Type B pancreatic cell (in vitro differentiated cells): Measurements from ENCODE around the gene EPS8L3. TPM values are rescaled to one million over a fixed set of nuclear protein-coding genes. Genes with fewer than 3 reads are reported as not detected.

Experiments
- DNase-seq: peaks from one replicate; pipeline ENCODE4 v3.0.0; 2021; ENCODE audit warnings: mixed read lengths; ENCODE audit not compliant: unreplicated experiment; ENCODE audit errors: extremely low spot score
- H3K27ac Mint-ChIP-seq: 2 replicates; pipeline ENCODE4 v1.8.0; 2021; ENCODE audit warnings: mild to moderate bottlenecking, mixed read lengths
- H3K27me3 Mint-ChIP-seq: 2 replicates; pipeline ENCODE4 v1.8.0; 2021; ENCODE audit warnings: mixed read lengths
- H3K36me3 Mint-ChIP-seq: 2 replicates; pipeline ENCODE4 v1.8.0; 2021; ENCODE audit warnings: mixed read lengths
- H3K4me1 Mint-ChIP-seq: one replicate; pipeline ENCODE4 v1.8.0; 2021; ENCODE audit warnings: mixed read lengths; ENCODE audit not compliant: unreplicated experiment
- H3K4me3 Mint-ChIP-seq: 2 replicates; pipeline ENCODE4 v1.8.0; 2021; ENCODE audit warnings: mild to moderate bottlenecking, mixed read lengths
- H3K9me3 Mint-ChIP-seq: 2 replicates; pipeline ENCODE4 v1.8.0; 2021; ENCODE audit warnings: mixed read lengths
- total RNA-seq: library from RNA; stranded (reverse); gene quantifications from 2 replicates; pipeline ENCODE4 v1.2.1, GENCODE V29; 2021; ENCODE audit warnings: low replicate concordance
- TF ChIP-seq, protein P1 (sequence below): fragments of 200-600 bp; sonication (generic); conservative IDR thresholded peaks from 2 replicates; pipeline ENCODE4 v1.5.0; 2021; ENCODE audit warnings: antibody characterized with exemption, mild to moderate bottlenecking

EPS8L3 gene
- total RNA-seq, 1 donor from 2014 or later = 9.9 TPM

DNA sequence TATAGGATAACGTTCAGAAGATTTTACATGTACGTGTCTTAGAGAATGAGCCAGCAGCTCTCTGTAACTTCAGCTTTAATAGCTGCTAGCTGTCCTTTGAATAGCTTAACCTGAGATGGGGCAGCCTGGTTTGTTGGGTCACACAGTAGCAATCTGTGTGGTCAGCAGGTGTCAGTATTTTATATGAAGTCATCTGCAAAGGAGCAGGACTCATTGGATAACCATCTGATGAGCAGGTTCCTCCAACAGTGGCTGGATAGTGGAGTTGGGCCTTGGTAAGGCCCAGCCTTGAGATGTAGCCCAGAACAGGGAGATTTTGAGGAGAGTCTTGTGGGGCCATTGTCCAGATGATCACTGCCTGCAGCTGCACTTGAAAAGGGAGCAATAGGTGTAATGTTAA, 45.2 kb downstream of the EPS8L3 start:
- TF ChIP-seq, protein P1, sequence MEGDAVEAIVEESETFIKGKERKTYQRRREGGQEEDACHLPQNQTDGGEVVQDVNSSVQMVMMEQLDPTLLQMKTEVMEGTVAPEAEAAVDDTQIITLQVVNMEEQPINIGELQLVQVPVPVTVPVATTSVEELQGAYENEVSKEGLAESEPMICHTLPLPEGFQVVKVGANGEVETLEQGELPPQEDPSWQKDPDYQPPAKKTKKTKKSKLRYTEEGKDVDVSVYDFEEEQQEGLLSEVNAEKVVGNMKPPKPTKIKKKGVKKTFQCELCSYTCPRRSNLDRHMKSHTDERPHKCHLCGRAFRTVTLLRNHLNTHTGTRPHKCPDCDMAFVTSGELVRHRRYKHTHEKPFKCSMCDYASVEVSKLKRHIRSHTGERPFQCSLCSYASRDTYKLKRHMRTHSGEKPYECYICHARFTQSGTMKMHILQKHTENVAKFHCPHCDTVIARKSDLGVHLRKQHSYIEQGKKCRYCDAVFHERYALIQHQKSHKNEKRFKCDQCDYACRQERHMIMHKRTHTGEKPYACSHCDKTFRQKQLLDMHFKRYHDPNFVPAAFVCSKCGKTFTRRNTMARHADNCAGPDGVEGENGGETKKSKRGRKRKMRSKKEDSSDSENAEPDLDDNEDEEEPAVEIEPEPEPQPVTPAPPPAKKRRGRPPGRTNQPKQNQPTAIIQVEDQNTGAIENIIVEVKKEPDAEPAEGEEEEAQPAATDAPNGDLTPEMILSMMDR = no peak

DNA sequence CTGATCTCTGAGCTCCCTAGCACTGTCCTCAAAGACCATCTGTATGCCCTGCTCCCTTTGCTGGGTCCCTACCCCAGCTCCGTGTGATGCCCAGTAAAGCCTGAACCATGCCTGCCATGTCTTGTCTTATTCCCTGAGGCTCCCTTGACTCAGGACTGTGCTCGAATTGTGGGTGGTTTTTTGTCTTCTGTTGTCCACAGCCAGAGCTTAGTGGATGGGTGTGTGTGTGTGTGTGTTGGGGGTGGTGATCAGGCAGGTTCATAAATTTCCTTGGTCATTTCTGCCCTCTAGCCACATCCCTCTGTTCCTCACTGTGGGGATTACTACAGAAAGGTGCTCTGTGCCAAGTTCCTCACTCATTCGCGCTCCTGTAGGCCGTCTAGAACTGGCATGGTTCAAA, 46.0 kb downstream of the EPS8L3 start:
- H3K27me3 Mint-ChIP-seq = no peaks in the 10 kb centered on the region
- no peaks in the 10 kb centered on the region for H3K9me3 Mint-ChIP-seq
- TF ChIP-seq, protein P1 = no peak
- no peak overlapping the region for H3K4me3 Mint-ChIP-seq
- no peak for DNase-seq
- H3K27ac Mint-ChIP-seq = no peak overlapping the region
- H3K4me1 Mint-ChIP-seq = peaks cover 4% of the 10 kb centered on the region
- H3K36me3 Mint-ChIP-seq = no peaks in the 10 kb centered on the region

More for the DNA sequence above, 45.2 kb downstream of the EPS8L3 start:
- Mint-ChIP-seq H3K4me3 (no peak overlapping the region), H3K27ac (no peak overlapping the region), H3K9me3 (no peaks in the 10 kb centered on the region), H3K27me3 (no peaks in the 10 kb centered on the region), H3K36me3 (no peaks in the 10 kb centered on the region), H3K4me1 (peaks cover 4% of the 10 kb centered on the region)
- DNase-seq = no peak

DNA sequence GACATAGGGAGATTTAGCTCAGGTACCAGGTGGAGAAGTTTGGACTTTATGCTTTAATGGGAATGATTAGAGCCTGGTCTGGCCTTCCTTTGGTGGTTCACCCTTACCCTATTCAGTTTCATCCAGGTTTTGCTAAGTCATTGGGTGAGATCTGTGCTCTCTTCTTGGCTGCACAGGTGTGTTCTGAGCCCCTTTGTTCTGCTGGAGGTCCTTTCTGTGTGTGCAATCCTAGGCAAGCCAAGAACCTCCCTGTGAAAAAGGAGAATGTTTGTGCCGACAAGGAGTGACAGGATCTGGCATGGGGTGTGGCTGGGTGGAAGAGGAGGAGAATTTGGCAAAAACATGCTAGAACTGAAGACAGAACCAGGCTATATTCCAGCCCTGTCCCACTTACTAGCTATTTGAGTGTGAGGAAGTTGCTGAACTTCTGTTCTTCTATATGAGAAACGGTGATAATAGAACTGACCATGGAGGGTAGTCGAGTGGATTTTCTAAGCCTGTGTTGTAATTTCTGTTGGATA, 47.1 kb downstream of the EPS8L3 start:
- Mint-ChIP-seq H3K4me3 (no peak overlapping the region), H3K9me3 (no peaks in the 10 kb centered on the region), H3K27ac (no peak overlapping the region), H3K36me3 (no peaks in the 10 kb centered on the region), H3K4me1 (peaks cover 4% of the 10 kb centered on the region), H3K27me3 (no peaks in the 10 kb centered on the region)
- TF ChIP-seq, protein P1 = no peak
- DNase-seq = no peak

DNA sequence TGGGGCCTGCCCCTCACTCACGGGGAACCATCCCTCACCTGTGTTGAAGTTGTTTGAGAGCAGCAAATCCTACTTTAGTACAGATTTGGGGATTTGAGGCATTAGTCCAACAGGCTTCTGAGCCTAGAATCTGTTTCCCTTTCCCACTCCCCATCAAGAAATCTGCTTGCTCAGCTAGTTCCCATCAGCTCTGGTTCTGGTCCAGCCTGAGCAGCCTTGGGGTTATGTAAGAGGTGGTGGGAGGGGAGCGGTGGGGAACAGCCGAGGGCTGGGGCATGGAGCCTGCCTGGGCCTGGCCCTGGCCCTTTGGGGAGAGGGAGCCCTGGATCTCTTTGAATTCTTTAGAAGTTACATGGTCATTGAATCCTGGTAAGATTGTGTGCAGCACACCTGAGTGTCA, 47.6 kb downstream of the EPS8L3 start:
- Mint-ChIP-seq H3K4me1 (peaks cover 4% of the 10 kb centered on the region), H3K27ac (no peak overlapping the region), H3K27me3 (no peaks in the 10 kb centered on the region), H3K4me3 (no peak overlapping the region), H3K9me3 (no peaks in the 10 kb centered on the region), H3K36me3 (no peaks in the 10 kb centered on the region)
- no peak for DNase-seq
- TF ChIP-seq, protein P1 = no peak

DNA sequence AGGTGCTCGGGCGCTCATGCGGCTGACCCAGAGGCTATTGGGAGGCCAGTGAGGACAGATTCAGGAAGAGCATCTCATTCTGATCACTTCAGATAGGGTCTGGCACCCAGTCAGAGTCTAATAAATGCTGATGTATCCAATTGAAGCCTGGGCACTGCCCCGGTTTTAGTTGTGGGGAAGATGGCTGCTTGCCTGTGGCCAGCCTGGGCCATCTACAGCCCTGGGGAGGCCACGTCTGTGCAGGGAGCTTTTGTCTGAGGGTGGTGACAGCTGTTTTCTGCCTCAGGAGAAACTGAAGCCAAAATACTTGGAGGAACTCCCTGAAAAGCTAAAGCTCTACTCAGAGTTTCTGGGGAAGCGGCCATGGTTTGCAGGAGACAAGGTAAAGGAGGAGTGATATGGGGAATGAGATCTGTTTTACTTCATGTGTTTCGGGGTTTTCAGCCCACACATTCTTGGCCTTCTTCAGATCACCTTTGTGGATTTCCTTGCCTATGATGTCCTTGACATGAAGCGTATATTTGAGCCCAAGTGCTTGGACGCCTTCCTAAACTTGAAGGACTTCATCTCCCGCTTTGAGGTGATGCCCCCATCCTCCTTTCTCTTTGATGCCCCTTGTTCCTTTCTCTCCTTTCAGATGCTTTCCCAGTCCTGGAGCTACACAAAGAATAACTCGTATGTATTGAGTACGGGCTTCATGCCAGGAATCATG, 48.9 kb downstream of the EPS8L3 start:
- no peaks in the 10 kb centered on the region for H3K27me3 Mint-ChIP-seq
- H3K36me3 Mint-ChIP-seq = no peaks in the 10 kb centered on the region
- H3K4me3 Mint-ChIP-seq = no peak overlapping the region
- H3K4me1 Mint-ChIP-seq = peaks cover 4% of the 10 kb centered on the region
- no peak for DNase-seq
- no peak overlapping the region for H3K27ac Mint-ChIP-seq
- TF ChIP-seq, protein P1 = no peak
- H3K9me3 Mint-ChIP-seq = no peaks in the 10 kb centered on the region
